Tibial artery (tissue), 4 donors: ENCODE results near the gene C10orf62.
A peak's percentile ranks its signal among the peaks of the same experiment; 100 is the strongest.
"Not testable (repeated sequence)": the region's sequence is repeated elsewhere in the genome, so short reads cannot be mapped to it uniquely, and the experiment has no call there.

Experiments
- DNase-seq, 2 donors: peaks; one replicate each; pipeline ENCODE4 v3.0.0-alpha.2; 2019
- H3K27ac ChIP-seq, 2 donors: fragments of 200-600 bp; sonication (generic) in 1 of 2; 1 replicate in 1 of 2; 2 replicates in 1 of 2; pipeline ENCODE4 v1.5.1; 2018 to 2019; ENCODE audit warnings: mild to moderate bottlenecking in 1 of 2
- H3K27me3 ChIP-seq, 2 donors: fragments of 200-600 bp; sonication (generic) in 1 of 2; one replicate each; pipeline versions ENCODE4 v1.5.1 to v1.6.0; 2016 to 2019
- H3K36me3 ChIP-seq, 3 donors: fragments of 200-600 bp; sonication (generic) in 2 of 3; one replicate each; pipeline ENCODE4 v1.5.1; 2016 to 2019; ENCODE audit warnings: mild to moderate bottlenecking in 2 of 3
- H3K4me1 ChIP-seq, 4 donors: fragments of 200-600 bp; sonication (generic) in 2 of 4; 1 replicate in 3 of 4; 2 replicates in 1 of 4; pipeline ENCODE4 v1.5.1; 2016 to 2019
- H3K4me3 ChIP-seq, 2 donors: fragments of 200-600 bp; sonication (generic) in 1 of 2; 1 replicate in 1 of 2; 2 replicates in 1 of 2; pipeline ENCODE4 v1.5.1; 2018 to 2019; ENCODE audit warnings: mild to moderate bottlenecking in 2 of 2
- H3K9me3 ChIP-seq, 3 donors: fragments of 200-600 bp; sonication (generic) in 1 of 3; one replicate each; pipeline ENCODE4 v1.5.1; 2016 to 2019
- intact Hi-C: fragments of 100-400 bp; cut with DNase I; formaldehyde crosslinking; loops from one replicate; pipeline ENCODE4 v1.15.0; 2023; ENCODE audit warnings: low total_unique reads
- TF ChIP-seq, protein P1 (sequence below), 2 experiments: fragments of 200-600 bp in 1 of 2; fragments of 450-650 bp in 1 of 2; IDR thresholded peaks; one replicate each; pipeline ENCODE4 v1.5.1; 2017 to 2019; ENCODE audit warnings: antibody characterized with exemption in 2 of 2, mild to moderate bottlenecking in 1 of 2, moderate library complexity in 1 of 2

The C10orf62 gene

DNA sequence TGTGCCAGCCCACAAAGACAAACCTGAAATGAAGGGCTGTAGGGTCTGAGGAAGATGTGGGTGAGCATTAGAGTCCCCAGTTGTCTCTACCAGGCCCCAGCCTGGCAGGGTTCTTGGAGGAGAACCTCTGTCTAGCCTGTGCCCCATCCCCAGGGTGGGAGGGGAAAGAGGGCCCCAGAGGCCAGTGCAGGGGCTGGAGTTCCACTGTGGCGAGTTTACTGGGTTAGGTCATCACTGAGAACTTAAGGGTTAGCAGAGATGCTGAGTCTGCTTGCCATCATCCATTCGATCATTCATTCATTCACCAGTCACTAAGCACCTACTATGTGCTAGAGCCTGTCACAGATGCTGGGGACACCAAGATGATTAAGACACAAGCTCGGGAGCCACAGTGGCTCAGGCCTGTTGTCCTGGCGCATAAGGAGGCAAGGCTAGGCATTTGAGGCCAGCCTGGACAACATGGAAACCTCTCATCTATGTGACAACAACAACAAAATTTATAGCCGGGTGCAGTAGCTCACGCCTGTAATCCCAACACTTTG lies 14.3 kb upstream of the C10orf62 start:
- Histone ChIP-seq H3K27me3 (no peaks in the 10 kb centered on the region), H3K9me3 (no peaks in the 10 kb centered on the region), H3K36me3 (peaks cover 0 to 16% (median 10%) of the 10 kb centered on the region in 3 donors), H3K27ac (peak overlapping the region in 1 of 2 donors; percentile 46), H3K4me1 (peaks cover 0 to 41% (median 28%) of the 10 kb centered on the region in 4 donors), H3K4me3 (no peak overlapping the region)
- TF ChIP-seq, protein P1, sequence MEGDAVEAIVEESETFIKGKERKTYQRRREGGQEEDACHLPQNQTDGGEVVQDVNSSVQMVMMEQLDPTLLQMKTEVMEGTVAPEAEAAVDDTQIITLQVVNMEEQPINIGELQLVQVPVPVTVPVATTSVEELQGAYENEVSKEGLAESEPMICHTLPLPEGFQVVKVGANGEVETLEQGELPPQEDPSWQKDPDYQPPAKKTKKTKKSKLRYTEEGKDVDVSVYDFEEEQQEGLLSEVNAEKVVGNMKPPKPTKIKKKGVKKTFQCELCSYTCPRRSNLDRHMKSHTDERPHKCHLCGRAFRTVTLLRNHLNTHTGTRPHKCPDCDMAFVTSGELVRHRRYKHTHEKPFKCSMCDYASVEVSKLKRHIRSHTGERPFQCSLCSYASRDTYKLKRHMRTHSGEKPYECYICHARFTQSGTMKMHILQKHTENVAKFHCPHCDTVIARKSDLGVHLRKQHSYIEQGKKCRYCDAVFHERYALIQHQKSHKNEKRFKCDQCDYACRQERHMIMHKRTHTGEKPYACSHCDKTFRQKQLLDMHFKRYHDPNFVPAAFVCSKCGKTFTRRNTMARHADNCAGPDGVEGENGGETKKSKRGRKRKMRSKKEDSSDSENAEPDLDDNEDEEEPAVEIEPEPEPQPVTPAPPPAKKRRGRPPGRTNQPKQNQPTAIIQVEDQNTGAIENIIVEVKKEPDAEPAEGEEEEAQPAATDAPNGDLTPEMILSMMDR (IDR thresholded peaks at IDR 0.05), result no peak
- no peak for DNase-seq
- intact Hi-C loops, result no loop called here

DNA sequence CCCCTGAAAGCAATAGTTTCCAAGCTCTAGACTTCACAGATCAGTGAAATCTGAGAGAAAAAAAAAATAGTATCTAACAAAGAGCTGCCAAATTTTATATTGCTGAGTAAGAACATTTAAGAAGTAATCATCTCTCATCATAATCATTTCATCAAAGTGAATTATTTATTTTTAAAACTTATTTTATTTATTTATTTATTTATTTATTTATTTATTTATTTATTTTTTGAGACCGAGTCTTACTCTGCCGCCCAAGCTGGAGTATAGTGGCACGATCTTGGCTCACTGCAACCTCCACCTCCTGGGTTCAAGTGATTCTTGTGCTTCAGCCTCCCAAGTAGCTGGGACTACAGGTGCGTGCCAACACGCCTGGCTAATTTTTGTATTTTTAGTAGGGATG lies 13.0 kb upstream of the C10orf62 start:
- H3K36me3 ChIP-seq, intact Hi-C loops, DNase-seq, H3K27ac ChIP-seq, H3K27me3 ChIP-seq, H3K9me3 ChIP-seq, H3K4me3 ChIP-seq: not testable (repeated sequence)
- H3K4me1 ChIP-seq, result peaks cover 0 to 40% (median 26%) of the 10 kb centered on the region in 4 donors

DNA sequence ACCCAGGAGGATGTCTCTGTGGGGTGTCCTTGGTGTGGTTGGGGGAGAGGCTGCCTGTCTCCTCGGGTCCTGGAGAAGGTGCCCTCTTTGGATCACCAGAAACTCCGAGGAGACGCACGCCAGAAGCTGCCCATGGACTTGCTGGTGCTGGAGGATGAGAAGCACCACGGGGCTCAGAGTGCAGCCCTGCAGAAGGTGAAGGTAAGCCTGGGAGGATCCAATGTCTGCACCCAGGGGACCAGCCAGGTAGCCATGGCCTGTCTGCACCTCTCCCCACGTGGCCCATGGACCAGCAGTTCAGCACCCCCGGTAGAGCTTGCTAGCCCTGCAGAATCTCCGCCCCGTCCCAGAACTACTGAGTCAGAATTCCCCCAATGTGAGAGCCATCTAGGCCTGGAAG lies 11.8 kb upstream of the C10orf62 start:
- no peak overlapping the region for H3K4me3 ChIP-seq
- intact Hi-C loops, result no loop called here
- H3K27me3 ChIP-seq, result no peaks in the 10 kb centered on the region
- TF ChIP-seq, protein P1 (IDR thresholded peaks at IDR 0.05), result no peak
- no peaks in the 10 kb centered on the region for H3K9me3 ChIP-seq
- H3K27ac ChIP-seq, result no peak overlapping the region
- no peaks in the 10 kb centered on the region for H3K36me3 ChIP-seq
- H3K4me1 ChIP-seq, result peaks cover 0 to 30% (median 17%) of the 10 kb centered on the region in 4 donors
- DNase-seq, result no peak

DNA sequence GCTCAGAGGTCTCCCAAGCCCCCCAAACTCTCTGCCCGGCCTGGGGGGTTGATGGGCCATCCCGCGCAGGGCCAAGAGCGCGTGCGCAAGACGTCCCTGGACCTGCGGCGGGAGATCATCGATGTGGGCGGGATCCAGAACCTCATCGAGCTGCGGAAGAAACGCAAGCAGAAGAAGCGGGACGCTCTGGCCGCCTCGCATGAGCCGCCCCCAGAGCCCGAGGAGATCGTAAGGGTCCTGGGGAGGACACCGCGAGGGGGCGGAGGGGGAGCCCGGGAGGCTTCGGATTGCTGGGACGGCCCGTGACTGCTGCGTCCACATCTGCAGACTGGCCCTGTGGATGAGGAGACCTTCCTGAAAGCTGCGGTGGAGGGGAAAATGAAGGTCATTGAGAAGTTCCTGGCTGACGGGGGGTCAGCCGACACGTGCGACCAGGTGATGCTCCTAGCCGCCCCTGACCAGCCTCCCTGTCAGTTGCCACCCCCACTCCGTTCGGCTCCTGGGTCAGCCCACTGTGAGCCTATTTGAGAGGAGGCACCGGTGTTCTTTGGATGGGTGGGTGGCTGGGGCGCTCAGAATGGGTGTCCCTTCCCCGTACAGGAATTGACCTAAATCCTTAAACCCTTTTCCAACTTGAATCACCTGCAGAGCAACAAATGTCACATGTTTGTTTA lies 11.2 kb upstream of the C10orf62 start:
- peak overlapping the region; percentile 23 to 28 for H3K4me3 ChIP-seq
- no peak for DNase-seq
- peaks cover 0 to 24% (median 12%) of the 10 kb centered on the region in 4 donors for H3K4me1 ChIP-seq
- H3K27me3 ChIP-seq, result no peaks in the 10 kb centered on the region
- H3K36me3 ChIP-seq, result no peaks in the 10 kb centered on the region
- H3K27ac ChIP-seq, result no peak overlapping the region
- intact Hi-C loops, result no loop called here
- H3K9me3 ChIP-seq, result no peaks in the 10 kb centered on the region
- TF ChIP-seq, protein P1 (IDR thresholded peaks at IDR 0.05), result no peak

DNA sequence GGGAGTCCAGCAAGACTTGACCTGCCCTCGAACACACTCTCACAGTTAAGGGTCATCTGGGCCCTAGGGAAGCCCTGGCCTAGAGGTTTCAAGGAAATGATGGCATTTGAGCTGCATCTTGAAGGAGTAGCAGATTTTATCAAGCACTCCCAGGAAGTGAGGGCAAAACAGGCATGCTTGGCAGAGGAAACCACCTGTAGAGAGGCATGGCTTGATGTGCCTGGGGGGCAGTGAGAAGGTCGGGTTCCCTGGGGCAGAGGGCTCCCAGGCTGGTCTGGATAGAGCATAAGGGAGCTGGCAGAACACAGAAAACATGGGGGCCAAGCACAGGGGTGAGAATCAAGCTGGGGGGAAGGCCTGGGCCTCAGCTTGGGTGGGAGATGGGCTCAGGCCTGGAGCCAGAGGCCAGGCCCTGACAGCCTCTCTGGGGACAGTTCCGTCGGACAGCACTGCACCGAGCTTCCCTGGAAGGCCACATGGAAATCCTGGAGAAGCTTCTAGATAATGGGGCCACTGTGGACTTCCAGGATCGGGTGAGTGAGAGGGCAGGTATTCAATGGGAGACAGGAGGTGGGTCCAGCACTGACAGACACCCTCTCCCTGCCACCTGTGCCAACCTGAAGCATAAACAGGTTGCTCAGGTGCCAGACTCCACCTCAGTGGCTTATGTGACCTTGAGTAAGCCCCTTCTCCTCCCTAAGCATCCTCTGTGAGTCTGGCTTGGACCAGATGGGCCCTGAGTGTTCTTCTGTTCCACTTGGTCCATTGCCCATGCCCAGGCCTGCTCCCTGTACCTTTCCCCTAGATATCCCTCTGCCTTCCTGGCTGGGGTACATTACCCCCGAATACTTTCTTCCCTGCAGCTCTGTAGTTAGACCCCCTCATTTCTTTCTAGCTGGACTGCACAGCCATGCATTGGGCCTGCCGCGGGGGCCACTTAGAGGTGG lies 8.8 kb upstream of the C10orf62 start:
- no peak for DNase-seq
- Histone ChIP-seq H3K4me1 (peaks cover 0 to 26% (median 17%) of the 10 kb centered on the region in 4 donors), H3K27ac (no peak overlapping the region), H3K4me3 (no peak overlapping the region), H3K27me3 (no peaks in the 10 kb centered on the region), H3K36me3 (no peaks in the 10 kb centered on the region), H3K9me3 (no peaks in the 10 kb centered on the region)
- intact Hi-C loops, result no loop called here
- TF ChIP-seq, protein P1 (IDR thresholded peaks at IDR 0.05), result no peak

DNA sequence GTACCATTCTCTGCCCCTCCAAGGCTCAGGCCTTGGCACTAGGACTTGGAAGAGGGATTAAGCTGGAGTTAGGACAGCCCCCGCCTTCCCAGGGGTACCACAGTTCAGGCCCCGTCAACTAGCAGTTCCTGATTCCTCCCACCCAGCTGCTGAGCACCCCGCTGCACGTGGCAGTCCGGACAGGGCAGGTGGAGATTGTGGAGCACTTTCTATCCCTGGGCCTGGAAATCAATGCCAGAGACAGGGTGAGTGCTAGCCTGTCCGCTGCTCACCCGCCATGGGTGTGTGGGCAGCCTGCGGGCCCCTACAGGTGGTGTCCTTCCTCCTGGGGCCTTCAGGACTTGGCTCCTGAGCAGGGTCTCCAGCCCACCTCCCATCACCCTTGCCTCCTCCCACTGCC lies 7.4 kb upstream of the C10orf62 start:
- Histone ChIP-seq H3K4me1 (peaks cover 0 to 22% (median 17%) of the 10 kb centered on the region in 4 donors), H3K36me3 (no peaks in the 10 kb centered on the region), H3K27ac (no peak overlapping the region), H3K9me3 (no peaks in the 10 kb centered on the region), H3K4me3 (no peak overlapping the region), H3K27me3 (no peaks in the 10 kb centered on the region)
- TF ChIP-seq, protein P1 (IDR thresholded peaks at IDR 0.05), result no peak
- intact Hi-C loops, result no loop called here
- no peak for DNase-seq
